Central memory CD4-positive, alpha-beta T cell (primary cell): Measurements from ENCODE around the gene ARHGEF4.
"Not testable (repeated sequence)": the region's sequence is repeated elsewhere in the genome, so short reads cannot be mapped to it uniquely, and the experiment has no call there.

Source experiments
- DNase-seq: peaks from one replicate; pipeline ENCODE4 v3.0.0; 2022

ARHGEF4 gene

GRCh38 chr2:131056932-131057287 is 220.2 kb downstream of the ARHGEF4 start:
- no peak for DNase-seq

- no peak for DNase-seq
These were observed 221.6 kb downstream of the ARHGEF4 start for GRCh38 chr2:131058214-131058843.

GRCh38 chr2:131058920-131059319 is 222.2 kb downstream of the ARHGEF4 start:
- no peak for DNase-seq

GRCh38 chr2:131063501-131064283 is 227.0 kb downstream of the ARHGEF4 start:
- DNase-seq: no peak

GRCh38 chr2:131064589-131065512 is 228.1 kb downstream of the ARHGEF4 start:
- no peak for DNase-seq

- DNase-seq: no peak
These were observed 230.9 kb downstream of the ARHGEF4 start for GRCh38 chr2:131067465-131068125.

GRCh38 chr2:131068172-131068571 is 231.5 kb downstream of the ARHGEF4 start:
- DNase-seq: not testable (repeated sequence)

- not testable (repeated sequence) for DNase-seq
These were observed 238.9 kb downstream of the ARHGEF4 start for GRCh38 chr2:131075578-131075977.

- no peak for DNase-seq
These were observed 240.0 kb downstream of the ARHGEF4 start for GRCh38 chr2:131076707-131077106.

GRCh38 chr2:131077182-131077846 is 240.6 kb downstream of the ARHGEF4 start:
- no peak for DNase-seq

- DNase-seq: no peak
These were observed 241.3 kb downstream of the ARHGEF4 start for GRCh38 chr2:131077966-131078365.

GRCh38 chr2:131079931-131080330 is 243.2 kb downstream of the ARHGEF4 start:
- not testable (repeated sequence) for DNase-seq

GRCh38 chr2:131081190-131081589 is 244.5 kb downstream of the ARHGEF4 start:
- no peak for DNase-seq

- no peak for DNase-seq
These were observed 248.9 kb downstream of the ARHGEF4 start for GRCh38 chr2:131085646-131086045.

- DNase-seq: no peak
These were observed 255.8 kb downstream of the ARHGEF4 start for GRCh38 chr2:131092458-131093005.

- peak; percentile 88 for DNase-seq
These were observed 256.4 kb downstream of the ARHGEF4 start, which contains the start of gene FAM168B for GRCh38 chr2:131093006-131093695. FAM168B (minus strand) TSS chr2:131093460; CDS start chr2:131082646, 10,814 bp downstream.

GRCh38 chr2:131093696-131094462 is 257.2 kb downstream of the ARHGEF4 start:
- DNase-seq: no peak

- DNase-seq: no peak
These were observed 258.0 kb downstream of the ARHGEF4 start for GRCh38 chr2:131094463-131095281.
